Calu3 (cell line): ENCODE measurements around the gene SMOC1. TPM values are rescaled to one million over a fixed set of nuclear protein-coding genes. Genes with fewer than 3 reads are reported as not detected.

Experiments
- BruUV-seq: library from RNA; stranded (reverse); fragments of 400-500 nt; replicated peaks from 2 replicates; lab custom pipeline; 2021; lab: Mats Ljungman, UMichigan
- CTCF ChIA-PET: fragments of 300-600 bp; sonication (Branson Sonifier 250); formaldehyde crosslinking; loops from one replicate; lab custom pipeline; 2022; ENCODE audit warnings: antibody characterized with exemption; lab: Charles Lee
- DNase-seq: peaks from one replicate; pipeline ENCODE4 v3.0.0; 2022
- H3K27ac Mint-ChIP-seq: one replicate; pipeline ENCODE4 v1.8.0; 2022; ENCODE audit warnings: mixed read lengths; ENCODE audit not compliant: unreplicated experiment
- H3K27me3 Mint-ChIP-seq: one replicate; pipeline ENCODE4 v1.8.0; 2022; ENCODE audit warnings: mixed read lengths; ENCODE audit not compliant: unreplicated experiment
- H3K36me3 Mint-ChIP-seq: one replicate; pipeline ENCODE4 v1.8.0; 2022; ENCODE audit warnings: mild to moderate bottlenecking, moderate library complexity, mixed read lengths; ENCODE audit not compliant: insufficient read depth, unreplicated experiment
- H3K4me1 Mint-ChIP-seq: one replicate; pipeline ENCODE4 v1.8.0; 2022; ENCODE audit warnings: mild to moderate bottlenecking, low read depth, mixed read lengths; ENCODE audit not compliant: unreplicated experiment
- H3K4me3 Mint-ChIP-seq: one replicate; pipeline ENCODE4 v1.8.0; 2022; ENCODE audit warnings: mild to moderate bottlenecking, low read depth, moderate library complexity, mixed read lengths; ENCODE audit not compliant: unreplicated experiment
- H3K9me3 Mint-ChIP-seq: one replicate; pipeline ENCODE4 v1.8.0; 2022; ENCODE audit warnings: low read depth, mixed read lengths; ENCODE audit not compliant: unreplicated experiment
- intact Hi-C: fragments of 100-400 bp; cut with micrococcal nuclease; formaldehyde crosslinking; loops from one replicate; pipeline ENCODE4 v1.10.0; 2022; ENCODE audit not compliant: unreplicated experiment
- total RNA-seq: library from RNA; stranded (reverse); gene quantifications from 2 replicates; pipeline ENCODE4 v1.2.3, GENCODE V29; 2022
- TF ChIP-seq, protein P1 (sequence below): fragments of 200-600 bp; IDR thresholded peaks from one replicate; pipeline ENCODE4 v1.8.0; 2022; ENCODE audit warnings: antibody characterized with exemption; ENCODE audit not compliant: unreplicated experiment

SMOC1 gene
- total RNA-seq, 1 experiment from 2014 or later: 39.6 TPM

DNA sequence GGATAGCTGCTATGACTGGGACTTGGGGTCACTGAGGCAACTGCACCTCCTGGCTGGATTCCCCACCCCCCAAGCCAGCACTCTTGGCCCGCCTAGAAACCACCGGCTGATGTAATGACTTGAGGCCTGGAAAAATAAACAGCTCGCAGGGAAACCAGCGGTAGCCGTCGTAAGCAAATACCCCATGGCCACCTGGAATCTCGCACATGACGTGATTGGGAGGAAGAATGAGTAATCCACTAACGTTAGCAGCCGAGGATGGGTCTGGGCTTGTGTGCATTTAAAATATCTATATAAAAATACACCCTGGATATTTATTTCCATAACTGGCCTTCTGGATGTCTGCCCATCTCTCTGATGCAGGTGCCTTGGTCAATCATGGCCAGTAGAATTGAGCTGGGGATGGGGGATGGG is 120.1 kb downstream of the SMOC1 start:
- TF ChIP-seq, protein P1, sequence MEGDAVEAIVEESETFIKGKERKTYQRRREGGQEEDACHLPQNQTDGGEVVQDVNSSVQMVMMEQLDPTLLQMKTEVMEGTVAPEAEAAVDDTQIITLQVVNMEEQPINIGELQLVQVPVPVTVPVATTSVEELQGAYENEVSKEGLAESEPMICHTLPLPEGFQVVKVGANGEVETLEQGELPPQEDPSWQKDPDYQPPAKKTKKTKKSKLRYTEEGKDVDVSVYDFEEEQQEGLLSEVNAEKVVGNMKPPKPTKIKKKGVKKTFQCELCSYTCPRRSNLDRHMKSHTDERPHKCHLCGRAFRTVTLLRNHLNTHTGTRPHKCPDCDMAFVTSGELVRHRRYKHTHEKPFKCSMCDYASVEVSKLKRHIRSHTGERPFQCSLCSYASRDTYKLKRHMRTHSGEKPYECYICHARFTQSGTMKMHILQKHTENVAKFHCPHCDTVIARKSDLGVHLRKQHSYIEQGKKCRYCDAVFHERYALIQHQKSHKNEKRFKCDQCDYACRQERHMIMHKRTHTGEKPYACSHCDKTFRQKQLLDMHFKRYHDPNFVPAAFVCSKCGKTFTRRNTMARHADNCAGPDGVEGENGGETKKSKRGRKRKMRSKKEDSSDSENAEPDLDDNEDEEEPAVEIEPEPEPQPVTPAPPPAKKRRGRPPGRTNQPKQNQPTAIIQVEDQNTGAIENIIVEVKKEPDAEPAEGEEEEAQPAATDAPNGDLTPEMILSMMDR: no peak
- Mint-ChIP-seq H3K4me1 (peaks cover 28% of the 10 kb centered on the region), H3K27me3 (no peaks in the 10 kb centered on the region), H3K27ac (peak overlapping the region; percentile 92), H3K36me3 (peaks cover 10% of the 10 kb centered on the region), H3K9me3 (no peaks in the 10 kb centered on the region), H3K4me3 (peak overlapping the region; percentile 8)
- no TSS peak for BruUV-seq
- intact Hi-C loops: no loop called here
- CTCF ChIA-PET: interaction anchor here (1.3 kb wide), 1 partner anchor 15 kb away, joined by 6 read pairs; no protein-coding TSS in a partner anchor
- peak; percentile 45 for DNase-seq

DNA sequence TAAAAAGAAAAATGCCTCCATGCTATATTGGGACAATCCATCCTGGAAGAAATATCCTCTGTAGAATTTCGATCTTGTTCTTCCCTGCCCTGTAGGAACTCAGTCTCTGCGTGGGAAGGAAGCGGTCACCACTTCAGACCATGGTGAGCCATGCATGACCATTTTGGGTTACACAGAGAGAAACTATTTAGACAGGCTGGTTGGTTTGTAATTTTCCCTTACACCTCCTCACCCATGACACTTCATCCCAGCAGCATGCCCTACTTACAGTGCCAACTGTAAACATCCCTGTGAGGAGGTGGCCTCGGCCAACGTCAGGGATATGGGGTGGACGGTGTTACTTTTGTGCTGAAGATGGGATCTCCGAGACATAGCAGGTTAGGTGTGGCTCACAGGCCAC is 121.4 kb downstream of the SMOC1 start:
- no TSS peak for BruUV-seq
- Mint-ChIP-seq H3K36me3 (peaks cover 10% of the 10 kb centered on the region), H3K9me3 (no peaks in the 10 kb centered on the region), H3K4me3 (no peak overlapping the region), H3K4me1 (peaks cover 42% of the 10 kb centered on the region), H3K27ac (peak overlapping the region; percentile 5), H3K27me3 (no peaks in the 10 kb centered on the region)
- intact Hi-C loops: no loop called here
- no peak for DNase-seq
- CTCF ChIA-PET: no interaction called here
- TF ChIP-seq, protein P1: no peak

DNA sequence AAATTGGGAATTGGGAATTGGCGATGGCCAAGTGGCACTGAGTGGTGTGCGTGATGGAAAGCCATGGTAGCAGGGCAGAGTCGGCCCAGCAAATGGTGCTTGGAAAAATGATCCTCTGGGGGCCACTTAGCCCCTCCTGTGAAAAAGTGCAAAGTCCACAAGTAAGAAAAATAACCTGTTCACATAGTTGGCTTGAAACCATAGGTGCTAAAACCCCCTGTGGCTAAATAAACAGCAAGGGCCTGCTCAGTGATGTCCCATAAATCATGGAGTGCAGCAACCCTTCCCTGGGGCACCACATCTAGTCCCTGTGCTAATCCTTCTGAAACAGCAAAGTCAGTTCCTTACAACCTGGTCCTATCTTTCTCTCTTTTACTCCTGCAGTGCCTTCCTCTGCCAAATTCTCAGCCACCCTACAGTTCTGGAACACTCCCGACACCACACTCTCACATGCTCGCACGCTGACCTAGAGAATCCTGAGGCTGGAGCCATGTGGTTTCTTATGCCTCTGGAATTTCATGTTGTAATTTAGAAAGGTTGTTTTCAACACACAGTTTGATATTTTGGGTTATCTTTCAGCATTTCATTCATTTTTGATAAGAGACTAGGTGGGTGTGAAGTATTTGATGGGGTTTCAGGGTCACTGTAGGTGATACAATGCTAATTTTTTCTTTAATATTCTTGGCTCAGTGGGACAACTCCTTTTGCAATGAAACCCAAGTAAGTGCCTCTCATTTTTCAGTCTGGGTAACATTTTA is 123.6 kb downstream of the SMOC1 start:
- peaks cover 10% of the 10 kb centered on the region for H3K36me3 Mint-ChIP-seq
- intact Hi-C loops: no loop called here
- H3K27me3 Mint-ChIP-seq: no peaks in the 10 kb centered on the region
- H3K27ac Mint-ChIP-seq: no peak overlapping the region
- H3K4me1 Mint-ChIP-seq: peaks cover 33% of the 10 kb centered on the region
- no TSS peak for BruUV-seq
- CTCF ChIA-PET: no interaction called here
- no peaks in the 10 kb centered on the region for H3K9me3 Mint-ChIP-seq
- TF ChIP-seq, protein P1: no peak
- H3K4me3 Mint-ChIP-seq: no peak overlapping the region
- DNase-seq: no peak

DNA sequence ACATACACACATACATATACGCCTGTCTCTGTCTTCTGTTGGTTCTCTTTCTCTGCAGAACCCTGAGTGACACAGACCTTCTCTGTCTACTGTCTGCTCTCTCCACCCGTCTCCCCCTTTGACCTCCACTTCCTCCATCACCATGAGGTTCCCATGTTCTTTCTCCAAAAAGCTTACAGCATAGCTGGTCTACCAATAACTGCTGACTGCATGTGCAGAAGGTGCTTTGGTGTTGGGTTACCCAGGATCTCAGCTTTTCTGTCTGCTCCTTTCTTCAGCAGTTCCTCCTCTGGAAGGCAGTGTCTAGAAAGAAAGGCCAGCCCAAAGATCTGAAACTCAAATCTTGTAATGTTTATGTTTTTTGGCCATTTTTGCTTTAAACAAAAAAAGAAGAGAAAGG is 125.6 kb downstream of the SMOC1 start:
- BruUV-seq: no TSS peak
- H3K27ac Mint-ChIP-seq: no peak overlapping the region

More for the DNA sequence above, 125.6 kb downstream of the SMOC1 start:
- no peaks in the 10 kb centered on the region for H3K36me3 Mint-ChIP-seq
- intact Hi-C loops: no loop called here
- CTCF ChIA-PET: no interaction called here
- no peaks in the 10 kb centered on the region for H3K9me3 Mint-ChIP-seq
- H3K4me1 Mint-ChIP-seq: peaks cover 18% of the 10 kb centered on the region
- H3K27me3 Mint-ChIP-seq: no peaks in the 10 kb centered on the region
- no peak overlapping the region for H3K4me3 Mint-ChIP-seq
- TF ChIP-seq, protein P1: no peak
- no peak for DNase-seq
